ENCODE measurements around the gene DNAJB1.
A peak's percentile ranks its signal among the peaks of the same experiment; 100 is the strongest.

The DNAJB1 gene

DNA sequence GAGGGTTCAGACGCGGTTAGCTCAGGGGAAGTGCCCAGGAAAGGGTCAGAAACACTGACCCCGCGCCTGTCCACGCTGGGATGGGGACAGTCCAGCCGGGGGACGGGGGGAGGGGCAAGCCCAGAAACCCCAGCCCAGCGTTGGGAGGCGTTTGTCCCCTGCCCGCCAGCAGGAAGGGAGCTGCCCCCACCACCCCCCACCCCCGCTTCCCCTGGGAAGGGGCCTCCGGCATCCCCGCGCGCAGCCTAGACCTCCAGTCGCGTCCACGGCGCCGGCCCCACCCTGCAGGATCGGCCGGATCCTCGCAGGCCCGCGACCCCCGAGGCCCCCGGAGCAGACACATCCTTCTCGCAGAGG is 22.5 kb downstream of the DNAJB1 start:
- no peak for DNase-seq

DNA sequence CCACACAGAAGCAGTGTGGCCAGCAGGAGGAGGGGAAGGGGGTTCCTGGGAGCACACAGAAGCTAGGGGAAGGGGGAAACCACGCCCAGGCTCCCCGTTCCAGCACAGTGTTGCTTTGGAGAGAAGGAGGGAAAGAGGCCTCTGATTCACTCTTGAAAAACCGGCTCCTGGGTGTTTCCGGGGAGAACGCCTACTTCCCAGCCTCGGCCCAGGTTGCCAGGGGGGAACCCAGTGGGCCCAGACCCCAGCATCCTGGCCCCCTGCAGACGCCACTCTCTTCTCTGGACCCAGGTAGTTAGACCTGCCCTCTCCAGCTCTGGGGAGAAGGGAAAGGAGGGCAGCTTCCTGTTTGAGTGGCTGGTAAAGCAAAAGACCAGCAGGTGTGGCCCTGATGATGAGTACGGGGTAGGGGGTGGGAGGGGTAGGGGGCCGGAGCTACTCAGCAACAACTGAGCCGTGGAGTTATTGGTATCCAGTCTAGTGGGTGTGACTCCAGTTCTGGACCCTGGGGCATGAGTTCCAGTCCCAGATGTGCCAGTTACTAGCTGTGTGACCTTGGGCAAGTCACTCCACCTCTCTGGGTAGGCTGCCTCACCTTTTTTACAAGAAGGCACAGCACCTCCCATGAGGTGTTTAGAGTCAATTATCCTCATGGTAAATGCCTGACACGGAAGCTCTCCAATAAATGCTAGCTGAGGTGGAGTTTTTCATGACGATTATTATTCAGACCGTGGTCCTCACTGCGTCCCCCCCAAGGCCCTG is 23.1 kb downstream of the DNAJB1 start:
- DNase-seq, result no peak

DNA sequence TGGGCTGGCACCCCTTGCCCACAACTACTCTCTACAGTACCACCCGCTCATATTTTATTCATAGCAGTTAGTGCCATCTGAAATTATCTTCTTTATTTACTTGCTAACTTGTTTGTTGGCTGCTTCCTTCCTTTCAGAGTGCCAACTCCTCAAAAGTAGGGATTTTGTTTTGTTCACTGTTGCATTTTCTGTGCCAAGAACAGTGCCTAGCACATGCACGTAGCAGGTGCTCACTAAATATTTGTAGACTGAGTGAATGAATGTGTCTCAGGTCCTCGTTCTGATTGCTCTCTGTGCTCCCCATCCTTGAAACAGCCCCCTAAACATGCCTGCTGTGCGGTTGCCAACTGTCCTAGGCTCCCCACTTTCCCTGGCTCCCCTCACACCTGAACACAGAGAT is 23.8 kb downstream of the DNAJB1 start:
- DNase-seq, result no peak

GRCh38 chr19:14492756-14493337 is 25.4 kb downstream of the DNAJB1 start:
- no peak for DNase-seq

DNA sequence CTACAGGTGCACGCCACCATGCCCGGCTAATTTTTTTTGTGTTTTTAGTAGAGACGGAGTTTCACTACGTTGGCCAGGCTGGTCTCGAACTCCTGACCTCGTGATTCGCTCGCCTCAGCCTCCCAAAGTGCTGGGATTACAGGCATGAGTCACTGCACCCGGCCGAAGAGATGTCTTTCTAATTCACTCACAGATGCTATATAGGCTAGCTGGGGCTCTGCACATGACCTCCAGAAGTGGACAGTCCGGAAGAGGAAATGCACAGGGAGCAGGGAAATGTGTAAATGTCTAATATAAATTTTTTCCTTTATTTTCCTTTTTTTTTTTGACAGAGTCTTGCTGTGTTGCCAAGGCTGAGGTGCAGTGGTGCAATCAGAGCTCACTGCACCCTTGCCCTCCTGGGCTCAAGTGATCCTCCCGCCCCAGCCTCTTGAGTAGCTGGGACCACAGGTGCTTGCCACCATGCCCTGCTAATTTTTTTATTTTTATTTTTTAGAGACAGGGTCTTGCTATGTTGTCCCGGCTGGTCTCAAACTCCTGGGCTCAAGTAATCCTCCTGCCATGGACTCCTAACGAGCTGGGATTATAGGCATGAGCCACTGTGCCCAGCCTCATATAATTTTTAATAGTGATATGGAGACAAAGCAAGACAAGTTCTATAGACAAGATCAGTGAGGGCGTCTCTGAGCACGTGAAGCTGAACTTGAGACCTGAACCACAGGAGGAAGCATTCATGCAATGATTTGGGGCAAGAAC is 30.6 kb downstream of the DNAJB1 start:
- no peak for DNase-seq

GRCh38 chr19:14482172-14482941 is 35.8 kb downstream of the DNAJB1 start:
- no peak for DNase-seq

DNA sequence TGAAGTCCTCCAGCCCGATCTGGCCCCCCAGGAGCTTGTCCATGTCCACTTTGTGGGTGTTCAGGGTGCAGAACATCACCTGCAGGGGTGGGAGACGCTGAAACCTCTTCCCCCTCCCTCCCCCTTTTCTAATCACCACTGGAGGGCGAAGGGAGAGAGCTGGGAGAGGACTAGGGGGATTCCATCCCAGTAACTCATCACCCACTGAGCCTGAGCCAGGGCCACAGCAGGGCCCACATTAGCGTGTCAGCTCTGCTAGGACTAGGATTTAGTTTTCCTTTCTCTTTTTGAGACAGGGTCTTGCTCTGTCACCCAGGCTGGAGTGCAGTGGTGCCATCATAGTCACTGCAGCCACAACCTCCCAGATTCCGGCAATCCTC is 37.5 kb downstream of the DNAJB1 start:
- DNase-seq, result no peak

GRCh38 chr19:14479975-14480699 is 38.1 kb downstream of the DNAJB1 start:
- DNase-seq, result peak; percentile 53

- DNase-seq, result no peak
Measured at GRCh38 chr19:14479309-14479974, 38.8 kb downstream of the DNAJB1 start.

DNA sequence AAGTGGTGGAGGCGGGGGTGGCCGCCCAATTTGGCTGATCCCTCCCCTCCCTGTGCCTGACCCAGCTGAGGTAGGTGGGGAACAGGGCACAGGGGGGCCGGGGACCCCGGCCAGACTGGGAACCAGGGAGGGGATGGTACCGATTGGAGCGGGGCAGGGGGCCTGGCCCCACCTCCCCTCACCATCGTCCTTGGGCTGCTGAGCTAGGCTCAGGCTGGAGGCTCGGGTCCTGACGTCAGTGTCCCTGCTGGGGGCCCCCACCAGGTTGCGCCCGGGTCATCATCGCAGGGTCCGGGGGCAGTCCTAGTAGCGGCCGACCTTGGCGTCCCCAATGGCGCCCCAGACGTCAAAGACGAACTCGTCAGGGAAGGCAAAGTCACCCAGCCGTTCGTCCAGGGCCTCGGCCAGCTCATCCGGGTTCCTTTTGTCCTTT is 40.1 kb downstream of the DNAJB1 start:
- no peak for DNase-seq

- DNase-seq, result no peak
Measured at GRCh38 chr19:14477418-14478112, 40.6 kb downstream of the DNAJB1 start.

DNA sequence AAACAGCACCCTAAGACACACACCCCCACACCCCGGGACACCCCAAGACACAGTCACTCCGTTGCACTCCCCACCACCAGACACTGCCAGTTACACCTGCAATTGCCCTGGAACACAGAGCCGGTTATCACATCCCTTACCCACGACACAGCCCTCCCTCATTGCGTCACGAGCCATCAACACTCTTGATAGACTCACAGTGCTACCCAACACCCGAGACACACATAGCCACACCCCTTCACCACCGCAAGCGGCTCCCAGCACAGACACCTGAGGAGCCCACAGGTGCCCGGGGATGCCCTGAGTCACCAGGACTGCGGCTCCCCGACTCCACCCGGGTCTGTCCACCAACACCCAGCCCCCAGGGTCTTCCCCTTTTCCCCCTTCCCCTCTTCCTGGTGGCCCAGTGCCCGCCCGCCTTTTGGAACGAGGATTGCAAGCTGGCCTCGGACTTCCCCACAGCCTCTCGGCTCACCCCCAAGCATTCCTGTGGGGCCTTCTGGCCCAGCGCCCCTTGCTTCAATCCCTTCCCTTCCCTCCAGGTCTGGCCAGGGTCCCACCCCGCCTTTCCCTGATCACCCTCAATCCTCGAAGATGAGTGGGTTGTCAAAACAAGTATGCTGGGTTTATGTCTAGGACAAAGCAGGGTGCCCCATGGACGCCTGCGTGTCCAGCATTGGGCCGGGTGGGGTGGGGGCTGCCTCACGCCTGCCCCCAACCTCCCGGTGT is 41.4 kb downstream of the DNAJB1 start:
- peak; percentile 16 for DNase-seq

- no peak for DNase-seq
Measured at GRCh38 chr19:14476327-14476672, 41.9 kb downstream of the DNAJB1 start.

- no peak for DNase-seq
Measured at GRCh38 chr19:14475251-14476073, 42.7 kb downstream of the DNAJB1 start, which contains the start of gene PTGER1. Gene PTGER1 (minus strand): TSS chr19:14475354. CDS start chr19:14474320, 1,034 bp downstream.

DNA sequence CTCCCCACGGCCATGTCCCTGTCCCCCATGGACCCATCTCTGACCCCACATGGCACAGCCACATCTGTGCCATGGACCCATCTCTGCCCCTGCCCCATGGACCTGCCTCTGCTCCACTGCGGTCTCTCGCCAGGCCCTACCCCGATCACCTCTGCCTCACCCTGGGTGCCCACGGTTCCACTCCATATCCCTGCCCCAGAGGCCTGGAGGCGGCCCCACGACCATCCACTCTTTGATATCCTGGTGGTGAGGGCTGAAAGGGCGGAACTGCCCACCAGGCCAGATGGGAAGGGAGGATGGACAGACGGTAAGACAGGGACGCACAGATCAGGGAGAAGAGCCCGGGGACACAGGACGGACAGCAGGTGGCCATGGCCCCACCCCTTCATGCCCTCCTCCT is 43.4 kb downstream of the DNAJB1 start:
- DNase-seq, result no peak

DNA sequence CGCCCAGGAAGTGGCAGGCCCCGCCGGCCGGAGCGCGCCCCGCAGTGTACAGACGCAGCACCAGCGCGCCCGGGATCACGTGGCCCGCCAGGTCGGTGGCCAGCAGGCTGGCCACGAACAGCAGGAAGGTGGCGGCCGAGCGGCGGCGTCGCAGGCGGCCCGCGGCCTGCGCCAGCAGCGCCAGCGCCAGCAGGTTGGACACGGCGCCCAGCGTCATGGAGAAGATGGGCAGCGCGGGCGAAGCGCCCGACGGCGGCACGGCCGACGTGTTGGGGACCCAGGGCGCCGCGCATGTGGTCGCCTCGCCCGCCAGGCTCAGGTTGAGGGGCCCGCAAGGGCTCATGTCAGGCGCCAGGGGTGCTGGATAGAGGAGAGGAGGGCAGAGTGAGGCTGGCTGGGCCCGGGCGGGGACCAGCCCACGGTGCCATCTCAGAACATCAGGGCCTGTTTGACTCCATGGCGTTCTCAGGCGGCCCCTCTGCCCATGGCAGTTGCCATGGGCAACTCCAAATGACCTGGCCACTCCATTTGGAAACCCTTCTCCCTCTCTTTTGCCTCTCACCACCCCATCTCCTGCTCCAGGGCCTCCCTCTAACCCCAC is 44.1 kb downstream of the DNAJB1 start:
- no peak for DNase-seq

GRCh38 chr19:14473073-14473977 is 44.9 kb downstream of the DNAJB1 start:
- no peak for DNase-seq

All from activated effector memory CD4-positive, alpha-beta T cell treated with Interleukin-2 at 50 U/mL for 16 hours (primary cell).